HG03025 (cell line): ENCODE measurements around the gene XPC.

Experiments used
- ATAC-seq: cut with Tn5 transposase; IDR thresholded peaks from one replicate; pipeline ENCODE4 v1.9.1; 2021; ENCODE audit warnings: mild to moderate bottlenecking, moderate library complexity; ENCODE audit not compliant: unreplicated experiment, low FRiP score

The XPC gene

GRCh38 chr3:14138109-14138877, 40.1 kb downstream of the XPC start:
- ATAC-seq = no peak

GRCh38 chr3:14137445-14137844, 41.0 kb downstream of the XPC start:
- ATAC-seq = no peak

GRCh38 chr3:14137004-14137403, 41.4 kb downstream of the XPC start:
- ATAC-seq = no peak

- ATAC-seq = no peak
These were observed 42.8 kb downstream of the XPC start for GRCh38 chr3:14135581-14135980.

- ATAC-seq = no peak
These were observed 44.1 kb downstream of the XPC start for GRCh38 chr3:14134291-14134690.

GRCh38 chr3:14133876-14134275, 44.5 kb downstream of the XPC start:
- no peak for ATAC-seq

GRCh38 chr3:14133188-14133800, 45.1 kb downstream of the XPC start:
- ATAC-seq = no peak

- no peak for ATAC-seq
These were observed 45.7 kb downstream of the XPC start for GRCh38 chr3:14132689-14133088.

GRCh38 chr3:14132120-14132519, 46.3 kb downstream of the XPC start:
- no peak for ATAC-seq

- no peak for ATAC-seq
These were observed 47.3 kb downstream of the XPC start for GRCh38 chr3:14131134-14131533.

- ATAC-seq = no peak
These were observed 47.7 kb downstream of the XPC start for GRCh38 chr3:14130707-14131106.

GRCh38 chr3:14130230-14130629, 48.2 kb downstream of the XPC start:
- no peak for ATAC-seq

GRCh38 chr3:14129296-14129695, 49.1 kb downstream of the XPC start:
- no peak for ATAC-seq

- no peak for ATAC-seq
These were observed 49.7 kb downstream of the XPC start for GRCh38 chr3:14128724-14129123.

- ATAC-seq = no peak
These were observed 50.8 kb downstream of the XPC start for GRCh38 chr3:14127516-14128161.

- no peak for ATAC-seq
These were observed 51.4 kb downstream of the XPC start for GRCh38 chr3:14126887-14127505.

GRCh38 chr3:14126017-14126886, 52.1 kb downstream of the XPC start:
- no peak for ATAC-seq

GRCh38 chr3:14125193-14126016, 53.0 kb downstream of the XPC start:
- peak; percentile 18 for ATAC-seq

GRCh38 chr3:14124615-14125192, 53.7 kb downstream of the XPC start, which contains the start of the genes CHCHD4 and TMEM43:
Gene CHCHD4, minus strand, starts transcription at chr3:14124870. Its CDS starts 194 bp downstream, at chr3:14124676.
Gene TMEM43, plus strand, starts transcription at chr3:14125052. Its CDS starts 142 bp downstream, at chr3:14125194.
- peak; percentile 81 for ATAC-seq
